Islet of Langerhans (tissue), 1 donor: ENCODE measurements around the gene KCNIP3.

Experiments
- FAIRE-seq: peaks from one replicate; lab custom pipeline; 2011; peaks lifted over from hg19 to GRCh38; lab: Jason Lieb, UNC

KCNIP3 gene

GRCh38 chr2:95329891-95330793 lies 33.0 kb downstream of the KCNIP3 start:
- no peak for FAIRE-seq

GRCh38 chr2:95330794-95331338 lies 33.7 kb downstream of the KCNIP3 start:
- FAIRE-seq: no peak

GRCh38 chr2:95331606-95332005 lies 34.5 kb downstream of the KCNIP3 start:
- no peak for FAIRE-seq

GRCh38 chr2:95332036-95332435 lies 34.9 kb downstream of the KCNIP3 start:
- no peak for FAIRE-seq

GRCh38 chr2:95333056-95333455 lies 35.9 kb downstream of the KCNIP3 start:
- no peak for FAIRE-seq

GRCh38 chr2:95333888-95334338 lies 36.8 kb downstream of the KCNIP3 start:
- no peak for FAIRE-seq

GRCh38 chr2:95334916-95335641 lies 37.9 kb downstream of the KCNIP3 start:
- FAIRE-seq: no peak

- no peak for FAIRE-seq
Measured at GRCh38 chr2:95336406-95336805, 39.3 kb downstream of the KCNIP3 start.

GRCh38 chr2:95337829-95338228 lies 40.7 kb downstream of the KCNIP3 start:
- no peak for FAIRE-seq

- no peak for FAIRE-seq
Measured at GRCh38 chr2:95342556-95343320, 45.6 kb downstream of the KCNIP3 start.

GRCh38 chr2:95343429-95344214 lies 46.5 kb downstream of the KCNIP3 start:
- no peak for FAIRE-seq

- FAIRE-seq: no peak
Measured at GRCh38 chr2:95344215-95344583, 47.1 kb downstream of the KCNIP3 start.

GRCh38 chr2:95344656-95345055 lies 47.5 kb downstream of the KCNIP3 start:
- FAIRE-seq: no peak

GRCh38 chr2:95345081-95345562 lies 48.0 kb downstream of the KCNIP3 start:
- no peak for FAIRE-seq

GRCh38 chr2:95345563-95346230 lies 48.5 kb downstream of the KCNIP3 start:
- FAIRE-seq: no peak

- no peak for FAIRE-seq
Measured at GRCh38 chr2:95346231-95346737, 49.1 kb downstream of the KCNIP3 start.

GRCh38 chr2:95346738-95347671 lies 49.9 kb downstream of the KCNIP3 start:
- FAIRE-seq: no peak

GRCh38 chr2:95347681-95348608 lies 50.8 kb downstream of the KCNIP3 start:
- no peak for FAIRE-seq
